ENCODE results near the gene DGKE. TPM values are rescaled to one million over a fixed set of nuclear protein-coding genes. Genes with fewer than 3 reads are reported as not detected.

DGKE gene
- polyA plus RNA-seq, 1 donor from 2014 or later = 16.6 TPM

Small RNAs within 50 kb of the gene (small RNA-seq; reads per million reads assigned to genes)
- 0 reads per million in 3 experiments for gene AC015912.2
- 0 reads per million in 3 experiments for gene RNU6-1158P

Other genes with a start within 250 kb of the DGKE start
- gene NOG, start 240.5 kb upstream of the DGKE start, polyA plus RNA-seq = 0.82 and 2.1 TPM in 2 replicates
- gene C17orf67, start 231 bp upstream of the DGKE start, polyA plus RNA-seq = 0.15 and 1.5 TPM in 2 replicates
- 1.2 and 1.7 TPM in 2 replicates for gene TRIM25, start 79.9 kb downstream of the DGKE start, polyA plus RNA-seq
- gene COIL, start 126.9 kb downstream of the DGKE start, polyA plus RNA-seq = 39.1 and 41.1 TPM in 2 replicates
- gene SCPEP1, start 144.0 kb downstream of the DGKE start, polyA plus RNA-seq = 1.1 and 2.6 TPM in 2 replicates

Measured in neural cell (in vitro differentiated cells).